ENCODE results near the gene NXT1.
A peak's percentile ranks its signal among the peaks of the same experiment; 100 is the strongest.

NXT1 gene

DNA sequence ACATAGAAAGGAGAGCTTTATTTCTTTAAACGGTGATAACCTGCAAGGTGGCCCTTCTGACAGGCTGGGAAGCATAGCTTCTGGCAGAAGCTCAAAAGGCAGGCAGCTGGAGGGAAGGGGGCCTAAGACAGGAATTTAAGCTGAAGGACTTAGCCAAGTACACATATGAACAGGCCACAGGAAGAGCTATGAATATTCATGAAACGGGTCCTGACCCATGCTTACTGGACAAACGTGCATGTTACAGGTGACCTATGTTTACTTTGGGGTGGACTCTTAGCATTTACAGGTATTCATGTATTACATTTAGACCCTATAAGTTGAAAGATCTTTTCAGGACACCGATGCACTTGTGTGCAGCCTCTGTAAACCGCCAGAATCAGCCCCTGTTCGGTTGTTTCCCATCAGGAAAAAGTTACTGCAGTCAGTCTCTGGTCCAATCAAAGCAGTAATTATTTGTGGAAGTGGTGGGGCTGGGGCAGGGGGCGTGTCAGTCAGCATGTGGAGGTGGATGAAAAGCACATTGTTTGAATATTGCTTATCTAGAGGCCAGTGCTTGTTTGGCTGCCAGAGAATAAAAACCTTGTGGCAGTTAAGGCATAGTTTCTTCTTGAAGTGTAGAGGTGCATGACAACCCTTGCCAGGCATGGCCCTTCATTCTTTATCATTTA, 8.5 kb downstream of the NXT1 start:
- no peak for DNase-seq (ENCODE audit: low read depth in 2 of 2, low spot score in 1 of 2)

DNA sequence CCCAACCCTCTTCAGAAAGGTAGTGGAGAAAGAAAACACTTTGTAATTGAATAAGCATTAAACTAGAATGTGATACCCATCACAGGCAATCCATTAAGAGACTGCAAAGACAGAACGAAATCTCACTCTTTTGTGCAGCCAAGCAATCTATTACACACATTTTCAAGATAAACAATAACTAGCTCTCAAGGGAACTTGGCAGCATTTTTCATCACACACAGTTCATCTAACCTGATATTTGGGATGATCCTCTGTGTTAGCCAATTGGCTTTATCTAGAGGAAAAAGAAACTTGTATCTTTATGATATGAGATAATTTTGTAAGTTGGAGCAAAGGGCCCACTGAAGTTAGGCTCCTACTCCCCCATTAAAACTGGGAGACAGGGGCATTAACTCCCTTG, 9.9 kb downstream of the NXT1 start:
- no peak for DNase-seq (ENCODE audit: low read depth in 2 of 2, low spot score in 1 of 2)

DNA sequence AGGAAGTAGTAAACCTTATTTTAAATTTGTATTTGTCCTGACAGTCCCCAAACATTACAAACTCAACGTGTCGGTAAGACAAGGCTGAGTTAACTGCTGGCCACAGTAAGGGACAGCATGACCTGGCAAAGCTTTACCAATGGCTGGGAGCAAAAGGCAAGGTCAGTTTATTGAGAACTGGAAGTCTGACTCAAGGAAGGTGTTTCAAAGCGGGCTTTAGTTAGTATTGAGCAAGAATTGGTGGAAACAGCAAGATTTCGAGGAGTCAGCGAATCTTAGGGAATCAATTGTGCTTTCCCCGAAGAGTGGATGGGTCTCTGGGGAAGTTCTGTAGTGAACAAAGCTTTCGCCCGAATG, 10.5 kb downstream of the NXT1 start:
- no peak for DNase-seq (ENCODE audit: low read depth in 2 of 2, low spot score in 1 of 2)

DNA sequence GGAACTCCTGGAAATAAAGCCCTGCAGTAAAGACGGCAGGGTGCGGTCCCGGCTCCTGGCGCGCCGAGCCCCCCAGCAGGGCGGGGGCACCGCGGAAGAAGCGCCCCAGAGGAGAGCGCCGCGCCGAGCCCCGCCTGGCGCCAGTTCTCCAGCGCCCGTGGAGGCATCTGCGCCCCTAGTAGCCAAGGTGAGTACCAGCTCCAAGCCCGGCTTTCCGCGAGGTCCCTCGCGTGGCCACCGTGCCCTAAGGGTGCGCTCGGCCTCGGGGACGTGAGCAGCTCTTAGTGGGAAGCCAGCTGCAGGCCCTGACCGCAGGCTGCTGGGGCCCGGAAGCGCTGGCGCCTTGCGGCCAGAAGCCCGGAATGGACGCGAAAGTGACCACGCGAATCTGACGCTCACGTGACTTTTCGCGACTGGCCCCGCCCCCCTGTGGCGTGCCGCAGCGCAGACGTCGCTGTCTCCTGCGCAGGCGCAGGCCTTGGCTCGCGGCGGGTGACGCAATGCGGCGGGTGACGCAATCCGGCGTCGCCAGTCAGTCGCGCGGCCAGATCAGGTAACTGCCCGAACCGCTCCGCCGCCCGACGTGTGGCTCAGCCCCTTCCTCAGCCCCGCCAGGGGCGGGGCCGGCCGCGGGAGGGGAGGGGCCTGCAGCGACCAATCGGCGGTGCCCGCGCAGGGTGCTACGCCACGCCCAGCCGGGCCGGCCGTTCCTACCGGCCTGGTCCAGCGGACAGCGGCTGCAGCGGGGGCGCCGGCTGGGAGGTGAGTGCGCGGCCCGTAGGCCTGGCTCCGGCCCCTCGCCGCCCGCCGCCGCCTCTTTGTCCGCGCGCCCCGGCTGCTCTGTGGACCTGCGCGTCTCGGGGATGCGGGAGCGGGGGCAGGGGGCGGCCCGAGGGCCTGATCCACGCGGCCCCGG, 11.1 kb downstream of the NXT1 start, which contains the start of gene GZF1:
GZF1 (plus strand) TSS at position 707 of the 916 bp plus-strand sequence. CDS start 2,202 bp downstream, outside the sequence.
- DNase-seq (ENCODE audit: low read depth in 2 of 2, low spot score in 1 of 2), result peak; percentile 95 to 98

DNA sequence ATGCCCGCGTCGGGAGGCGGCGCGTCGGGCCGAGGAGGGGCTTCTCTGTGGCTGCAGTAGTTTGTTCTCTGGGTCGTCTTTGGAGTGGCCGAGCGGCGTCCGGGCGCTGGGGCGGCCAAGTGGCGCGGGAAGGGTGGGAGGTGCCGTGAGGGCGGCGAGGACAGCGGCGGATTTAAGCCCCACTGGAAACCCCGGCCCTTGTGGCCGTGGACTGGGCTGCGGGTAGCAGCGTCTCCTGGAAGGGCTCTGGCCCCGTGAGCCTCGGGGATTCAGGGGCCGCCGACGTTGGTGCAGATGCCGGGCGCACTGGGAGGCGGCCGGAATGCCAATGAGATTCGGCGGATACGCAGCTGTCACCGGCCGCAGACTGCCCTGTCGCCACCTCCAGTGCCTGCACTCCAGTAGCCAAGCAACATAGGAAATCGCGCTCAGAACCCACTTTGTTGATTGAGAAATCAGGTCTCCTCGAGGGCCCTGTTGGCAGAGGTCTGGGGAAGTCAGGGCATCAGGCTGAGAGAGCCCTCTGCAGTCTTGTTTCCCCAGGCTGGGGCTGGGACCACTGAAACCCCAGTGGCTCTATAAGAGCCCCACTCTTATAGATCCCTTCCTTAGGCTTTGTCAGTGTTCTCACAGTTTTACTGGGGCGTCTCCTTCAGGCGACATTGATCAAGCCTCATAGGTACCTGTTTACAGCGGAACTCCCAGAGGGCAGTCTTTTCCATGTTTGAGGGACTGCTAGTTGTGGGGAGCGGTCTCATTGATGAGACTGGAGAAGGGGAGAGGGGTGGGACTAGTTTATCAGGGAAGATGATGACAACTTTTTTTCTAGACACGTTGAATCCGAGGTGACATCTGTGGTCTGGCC, 12.0 kb downstream of the NXT1 start:
- peak in 1 of 2 donors; percentile 8 for DNase-seq (ENCODE audit: low read depth in 2 of 2, low spot score in 1 of 2)

DNA sequence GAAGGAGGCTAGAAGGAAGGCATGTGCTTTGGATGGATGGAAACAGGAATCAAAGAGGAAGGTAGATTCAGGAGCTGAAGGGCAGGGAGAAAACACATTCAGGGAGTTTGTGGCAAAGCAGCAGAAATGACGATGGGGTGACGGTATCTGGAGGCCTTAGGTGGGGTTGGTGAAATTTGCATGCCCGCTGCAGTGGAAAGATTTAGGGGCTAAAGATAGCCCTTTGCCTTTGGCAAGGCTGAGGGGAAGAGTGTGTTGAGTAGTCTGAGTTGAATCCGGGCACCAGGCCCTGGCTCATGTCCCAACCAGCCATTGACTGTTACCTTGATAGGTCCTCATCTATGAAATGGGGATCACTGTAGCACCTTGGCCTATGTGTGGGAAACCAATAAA, 12.7 kb downstream of the NXT1 start:
- no peak for DNase-seq (ENCODE audit: low read depth in 2 of 2, low spot score in 1 of 2)

DNA sequence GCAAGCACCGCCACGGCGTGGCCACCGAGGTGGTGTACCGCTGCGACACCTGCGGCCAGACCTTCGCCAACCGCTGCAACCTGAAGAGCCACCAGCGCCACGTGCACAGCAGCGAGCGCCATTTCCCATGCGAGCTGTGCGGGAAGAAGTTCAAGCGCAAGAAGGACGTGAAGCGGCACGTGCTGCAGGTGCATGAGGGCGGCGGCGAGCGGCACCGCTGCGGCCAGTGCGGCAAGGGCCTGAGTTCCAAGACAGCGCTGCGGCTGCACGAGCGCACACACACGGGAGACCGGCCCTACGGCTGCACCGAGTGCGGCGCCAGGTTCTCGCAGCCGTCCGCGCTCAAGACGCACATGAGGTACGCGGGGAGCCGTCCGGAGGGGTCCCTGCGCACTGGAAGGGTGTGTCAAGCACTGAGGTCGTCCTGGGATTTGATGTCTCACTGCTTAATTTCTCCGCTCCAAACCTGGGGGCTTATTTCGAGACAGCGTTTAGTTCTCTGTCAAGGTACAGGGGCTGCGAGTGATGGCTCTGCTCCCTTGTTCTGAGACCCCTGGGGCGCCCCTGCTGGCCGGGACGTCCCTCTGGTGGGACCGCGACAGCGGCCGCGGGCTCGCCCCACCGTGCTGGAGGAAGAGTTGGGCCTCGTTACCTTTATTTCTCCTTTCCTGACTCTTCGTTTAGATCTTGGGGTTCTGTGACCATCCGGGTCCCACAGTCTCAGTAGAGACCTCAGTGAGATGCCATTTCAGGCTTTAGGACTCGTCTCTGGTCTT, 15.0 kb downstream of the NXT1 start:
- no peak for DNase-seq (ENCODE audit: low read depth in 2 of 2, low spot score in 1 of 2)

DNA sequence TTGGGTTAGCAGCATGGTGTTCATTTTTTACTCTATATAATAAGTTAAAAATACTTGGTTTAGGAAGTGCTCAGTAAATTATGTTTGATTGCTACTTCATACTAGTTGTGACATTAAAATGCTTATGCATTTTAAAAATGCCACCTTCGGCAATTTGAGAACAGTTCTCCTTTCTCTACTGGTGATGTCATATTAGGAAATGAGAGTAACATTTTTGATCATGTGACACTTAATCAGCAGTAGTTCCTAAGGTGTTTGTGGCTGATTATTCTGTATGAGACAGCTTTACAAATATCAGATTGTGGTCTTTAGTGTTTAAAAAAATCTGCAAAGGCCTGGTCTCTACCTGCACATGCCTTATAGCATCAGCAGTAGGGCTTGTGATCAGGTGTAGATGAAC, 15.8 kb downstream of the NXT1 start:
- no peak for DNase-seq (ENCODE audit: low read depth in 2 of 2, low spot score in 1 of 2)

DNA sequence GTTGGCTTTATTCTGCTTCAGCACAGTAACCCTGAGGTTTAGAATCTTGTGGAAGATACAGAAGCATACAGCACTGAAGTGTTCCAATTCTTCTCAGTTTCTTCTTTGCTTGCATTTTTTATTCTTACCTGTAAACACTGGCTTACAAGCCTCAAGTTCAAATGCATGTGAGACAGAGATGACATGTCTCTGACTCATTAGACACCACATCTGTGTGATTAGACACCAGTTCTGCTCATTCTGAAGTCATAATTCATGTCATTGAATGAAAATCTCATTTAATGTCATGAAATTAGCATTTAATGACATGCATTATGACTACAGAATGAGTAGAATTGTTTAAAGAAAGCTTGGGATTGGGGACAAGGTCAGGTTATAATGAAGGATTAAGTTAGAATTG, 17.2 kb downstream of the NXT1 start:
- no peak for DNase-seq (ENCODE audit: low read depth in 2 of 2, low spot score in 1 of 2)

DNA sequence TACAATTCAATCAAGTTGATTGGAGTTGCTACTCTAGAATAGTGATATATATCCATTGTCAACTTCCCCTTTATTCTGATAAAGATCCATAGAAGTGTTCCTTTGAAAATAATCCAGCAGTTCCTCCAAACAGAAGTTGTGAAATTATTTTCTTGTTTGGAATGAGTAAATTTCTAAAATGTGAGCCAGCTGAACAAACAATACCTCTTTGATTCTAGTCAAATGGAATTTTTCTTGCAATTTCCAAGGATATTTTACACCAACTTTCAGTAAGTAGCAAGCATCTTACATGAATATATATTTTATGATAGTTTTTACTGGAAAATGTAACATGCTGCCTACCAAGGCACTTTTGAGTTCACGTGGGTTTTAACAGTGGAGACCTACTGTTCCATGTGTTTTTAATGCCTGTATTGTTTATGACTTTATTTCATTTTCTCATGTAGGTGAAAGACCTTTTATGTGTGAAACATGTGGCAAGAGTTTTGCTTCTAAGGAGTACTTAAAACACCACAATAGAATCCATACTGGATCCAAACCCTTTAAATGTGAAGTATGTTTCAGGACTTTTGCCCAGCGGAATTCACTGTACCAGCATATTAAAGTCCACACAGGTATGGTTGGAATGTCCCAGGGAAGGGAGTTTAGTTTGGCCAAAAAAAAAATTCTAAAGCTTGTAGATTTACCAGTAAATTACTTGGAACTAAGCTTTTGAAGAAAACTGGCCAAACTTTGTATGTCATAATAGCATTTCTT, 17.9 kb downstream of the NXT1 start:
- no peak for DNase-seq (ENCODE audit: low read depth in 2 of 2, low spot score in 1 of 2)

DNA sequence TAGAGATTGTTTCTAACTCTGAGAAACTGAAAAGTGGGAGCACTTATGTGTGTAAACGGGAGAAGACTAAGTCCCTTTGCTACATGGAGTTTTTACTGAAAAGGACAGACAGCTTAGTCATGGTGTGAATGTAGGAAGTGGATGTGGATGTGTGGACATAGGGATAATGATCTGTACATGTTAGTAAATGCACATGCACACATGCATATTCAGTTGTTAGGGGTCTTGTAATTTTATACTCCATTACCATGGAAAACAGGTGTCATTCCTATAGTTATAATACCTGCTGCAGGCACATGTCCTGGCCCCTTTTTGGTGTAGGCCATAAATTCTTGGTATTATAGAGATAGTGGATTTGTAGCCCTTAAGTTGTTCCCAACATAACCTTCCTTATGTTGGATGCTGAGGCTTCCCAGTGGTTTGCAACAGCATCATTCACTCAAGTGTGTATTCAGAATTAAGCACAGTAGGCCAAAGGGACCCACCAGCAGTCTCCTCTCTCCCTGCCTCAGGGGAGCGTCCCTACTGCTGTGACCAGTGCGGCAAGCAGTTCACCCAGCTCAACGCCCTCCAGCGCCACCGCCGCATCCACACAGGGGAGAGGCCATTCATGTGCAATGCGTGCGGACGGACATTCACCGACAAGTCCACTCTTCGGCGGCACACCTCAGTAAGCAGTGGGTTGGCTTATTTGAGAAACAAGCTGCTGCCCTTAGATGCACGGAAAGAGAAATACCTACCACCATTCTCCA, 18.7 kb downstream of the NXT1 start:
- no peak for DNase-seq (ENCODE audit: low read depth in 2 of 2, low spot score in 1 of 2)

DNA sequence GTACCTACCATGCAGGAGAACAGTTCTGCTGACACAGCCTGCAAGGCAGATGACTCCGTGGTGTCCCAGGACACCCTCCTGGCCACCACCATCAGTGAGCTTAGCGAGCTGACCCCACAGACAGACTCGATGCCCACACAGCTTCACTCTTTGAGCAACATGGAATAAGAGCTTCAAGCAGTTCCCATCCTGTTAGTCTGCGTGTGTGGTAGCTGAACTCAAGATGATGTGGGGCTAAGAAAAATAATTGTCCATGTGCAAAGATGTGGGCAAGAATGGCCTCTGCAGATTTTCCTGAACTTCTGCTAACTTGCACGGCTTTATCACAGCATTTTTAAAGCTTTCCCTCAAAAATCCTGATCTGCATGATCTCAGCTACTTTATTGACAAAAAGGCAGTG, 19.7 kb downstream of the NXT1 start:
- DNase-seq (ENCODE audit: low read depth in 2 of 2, low spot score in 1 of 2), result no peak

DNA sequence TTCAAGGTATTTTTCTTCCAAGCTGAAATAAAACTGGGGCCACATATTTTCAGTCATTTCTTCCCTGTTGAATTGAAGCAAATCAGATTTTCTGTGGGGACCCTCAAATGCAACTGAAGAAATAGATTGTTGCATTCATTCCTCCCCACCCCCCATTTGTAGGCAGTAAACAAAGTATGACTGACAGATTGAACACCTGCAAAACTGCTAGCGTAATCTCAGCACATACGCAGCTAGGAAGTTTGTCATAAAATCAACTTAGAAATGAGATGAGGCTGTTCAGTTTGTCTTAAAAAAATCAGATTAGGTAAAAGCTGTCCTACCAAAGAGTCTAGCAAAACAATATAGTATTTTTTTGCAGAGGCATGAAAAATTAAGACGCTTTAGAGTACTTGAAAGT, 20.3 kb downstream of the NXT1 start:
- DNase-seq (ENCODE audit: low read depth in 2 of 2, low spot score in 1 of 2), result no peak

DNA sequence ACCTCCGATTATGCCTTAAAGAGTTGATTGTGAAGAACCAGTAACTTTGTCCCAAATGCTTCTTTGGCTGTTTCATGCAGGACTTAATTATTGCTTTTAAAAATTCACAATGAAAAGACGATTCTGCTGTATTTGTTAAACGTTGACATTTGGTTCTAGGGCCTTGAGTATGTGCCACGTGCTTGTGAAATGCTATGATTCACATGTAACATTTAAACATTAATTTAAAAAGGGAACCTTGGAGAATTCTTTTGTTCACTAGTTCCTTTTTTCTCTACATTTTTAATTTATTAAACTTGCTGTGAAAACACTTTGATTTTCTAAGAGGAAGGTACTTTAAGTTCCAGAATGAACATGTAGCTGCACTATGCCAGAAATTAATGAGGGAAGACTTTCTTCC, 20.9 kb downstream of the NXT1 start:
- no peak for DNase-seq (ENCODE audit: low read depth in 2 of 2, low spot score in 1 of 2)

DNA sequence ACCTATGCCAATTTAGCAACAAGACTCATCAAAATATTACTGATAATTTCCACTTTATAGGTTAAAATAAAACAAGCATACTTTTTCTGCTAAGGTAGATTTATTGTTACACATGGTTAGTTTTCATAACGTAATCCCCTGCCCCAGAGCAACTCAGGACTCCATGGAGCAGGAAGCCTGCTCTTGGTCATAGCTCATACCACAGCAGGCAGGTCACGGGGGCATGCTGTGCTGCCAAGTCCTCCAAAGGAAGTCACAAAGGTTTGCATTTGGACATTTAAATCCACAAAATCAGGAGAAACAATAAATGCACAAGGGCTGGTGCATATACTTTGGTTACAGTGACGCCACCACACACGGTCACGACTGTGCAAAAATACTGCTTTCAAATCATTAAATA, 23.9 kb downstream of the NXT1 start:
- no peak for DNase-seq (ENCODE audit: low read depth in 2 of 2, low spot score in 1 of 2)

DNA sequence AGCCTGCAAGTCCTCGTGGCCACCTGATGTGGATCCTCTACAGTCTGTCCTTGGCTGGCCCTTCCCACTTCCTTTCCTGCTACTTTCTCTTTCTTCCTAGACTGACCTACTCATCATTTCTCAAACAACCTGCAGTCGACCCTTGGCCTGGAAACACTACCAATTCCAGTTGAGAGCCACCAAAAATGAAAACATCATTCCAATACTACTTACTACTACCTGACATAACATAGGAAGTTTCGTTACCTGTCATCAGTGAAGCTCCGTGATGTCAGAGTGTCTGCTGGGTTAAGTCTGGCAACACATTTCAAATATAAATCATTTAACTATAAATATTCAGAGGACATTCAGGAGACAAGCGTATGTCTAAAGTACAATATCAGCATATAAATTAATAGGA, 25.2 kb downstream of the NXT1 start:
- DNase-seq (ENCODE audit: low read depth in 2 of 2, low spot score in 1 of 2), result no peak

DNA sequence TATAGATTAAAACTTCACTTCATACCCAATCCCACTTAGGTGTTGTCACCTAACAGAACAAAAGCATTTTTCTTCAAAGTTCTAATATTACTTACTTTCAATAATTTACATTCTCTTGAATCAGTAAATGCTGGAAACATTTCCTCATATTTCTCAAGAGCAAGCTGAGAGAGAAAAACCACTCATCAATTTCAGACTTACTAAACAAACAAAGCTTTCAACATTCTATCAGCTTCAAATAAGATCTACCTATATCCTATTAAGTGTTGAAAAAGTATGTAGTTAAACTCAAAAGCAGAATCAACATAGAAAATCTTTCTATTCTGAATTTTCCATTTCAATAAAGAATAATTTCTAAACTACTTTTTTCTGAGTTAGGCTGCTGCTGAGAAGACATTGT, 29.2 kb downstream of the NXT1 start:
- no peak for DNase-seq (ENCODE audit: low read depth in 2 of 2, low spot score in 1 of 2)

DNA sequence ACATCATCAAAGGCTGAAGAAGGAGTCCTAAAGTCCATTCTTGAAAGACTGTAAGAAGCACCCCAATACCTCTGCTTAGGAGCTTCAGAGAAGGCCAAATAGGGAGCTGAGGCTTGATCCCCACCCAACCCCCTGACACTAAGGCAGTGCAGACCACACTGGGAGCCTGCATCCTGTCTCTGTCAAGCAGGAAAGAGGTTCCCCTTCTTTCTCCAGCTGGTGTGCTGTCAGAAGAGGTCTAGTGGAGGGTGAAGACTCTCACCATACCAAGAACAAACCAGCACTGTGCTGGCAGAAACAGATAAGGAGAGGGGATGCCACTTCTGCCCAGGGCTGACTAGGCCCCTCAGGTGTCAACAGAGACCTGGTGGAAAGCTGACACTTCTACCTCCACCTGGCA, 31.3 kb downstream of the NXT1 start:
- no peak for DNase-seq (ENCODE audit: low read depth in 2 of 2, low spot score in 1 of 2)

DNA sequence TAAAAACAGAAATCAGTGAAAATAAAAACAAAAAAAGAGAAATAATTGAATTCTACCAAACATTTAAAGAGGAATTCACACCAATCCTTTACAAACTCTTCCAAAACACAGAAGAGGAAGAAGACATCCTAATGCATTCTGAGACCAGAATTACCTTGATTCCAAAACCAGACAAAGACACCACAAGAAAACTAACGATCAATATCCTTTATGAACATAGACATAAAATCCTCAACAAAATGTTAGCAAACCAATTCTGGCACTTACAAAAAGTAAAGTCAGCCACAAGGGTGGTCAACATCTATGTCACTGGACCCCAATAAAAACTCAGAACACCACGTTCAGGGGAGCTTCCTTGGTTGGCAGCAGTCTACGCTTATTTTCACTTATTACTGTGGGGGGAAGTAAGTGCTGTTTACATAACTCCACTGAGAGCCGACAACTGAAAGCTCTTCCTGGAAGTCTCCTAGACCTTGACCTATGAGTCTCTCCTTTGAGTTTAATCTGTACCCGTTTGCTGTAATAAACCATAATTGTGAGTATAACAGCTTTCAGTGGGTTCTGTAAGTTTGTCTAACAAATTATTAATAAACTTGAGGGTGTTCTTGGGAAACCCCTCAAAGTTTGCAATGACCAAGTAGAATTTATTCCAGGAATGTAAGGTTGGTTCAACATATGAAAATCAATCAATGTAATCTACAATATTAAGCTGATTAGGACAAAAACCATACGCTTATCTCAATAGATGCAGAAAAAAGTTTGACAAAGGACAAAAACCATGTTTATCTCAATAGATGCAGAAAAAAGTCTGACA, 35.9 kb downstream of the NXT1 start:
- DNase-seq (ENCODE audit: low read depth in 2 of 2, low spot score in 1 of 2), result no peak

Measured in stimulated activated CD8-positive, alpha-beta memory T cell treated with anti-CD3 and anti-CD28 coated beads, Interleukin-4, amount 100 ng/mL, for 4 hours (primary cell).